Measurements from ENCODE around the gene INSM1. TPM values are rescaled to one million over a fixed set of nuclear protein-coding genes. Genes with fewer than 3 reads are reported as not detected.

The INSM1 gene
- total RNA-seq, 1 donor from 2014 or later: not detected

DNA sequence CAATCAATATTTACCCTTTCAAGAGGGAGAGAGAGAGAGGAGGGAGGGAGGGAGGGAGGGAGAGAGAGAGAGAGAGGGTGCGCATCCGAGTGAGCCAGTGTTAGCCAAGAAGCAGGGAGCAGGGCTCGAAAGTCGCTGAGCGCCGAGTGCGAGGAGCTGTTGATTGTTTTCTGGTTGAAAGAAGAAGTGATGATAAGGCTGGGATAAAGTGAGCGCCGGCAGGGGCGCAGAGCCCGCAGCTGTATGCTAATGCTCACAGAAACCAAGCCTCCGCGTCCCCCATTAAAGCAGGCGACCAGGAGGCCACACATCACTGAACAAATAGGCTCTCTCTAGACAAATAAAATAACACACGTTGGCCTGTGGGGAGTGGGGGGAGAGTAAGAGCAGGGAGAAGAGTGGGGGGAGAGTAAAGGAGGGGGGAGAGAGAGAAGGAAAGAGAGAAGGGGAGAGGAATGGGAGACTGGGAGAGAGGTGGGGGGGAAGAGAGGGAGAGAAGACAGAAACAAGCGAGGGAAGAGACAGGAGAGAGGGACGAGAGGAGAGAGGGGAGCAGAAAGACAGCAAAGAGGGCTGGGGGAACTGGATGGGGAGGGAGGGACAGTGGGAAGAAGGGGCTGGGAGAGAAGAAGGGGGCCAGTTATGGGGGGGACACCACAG is 5.0 kb upstream of the INSM1 start:
- no peaks in the 10 kb centered on the region for H3K9me3 ChIP-seq (replicated peaks)
- TF ChIP-seq, protein P1, sequence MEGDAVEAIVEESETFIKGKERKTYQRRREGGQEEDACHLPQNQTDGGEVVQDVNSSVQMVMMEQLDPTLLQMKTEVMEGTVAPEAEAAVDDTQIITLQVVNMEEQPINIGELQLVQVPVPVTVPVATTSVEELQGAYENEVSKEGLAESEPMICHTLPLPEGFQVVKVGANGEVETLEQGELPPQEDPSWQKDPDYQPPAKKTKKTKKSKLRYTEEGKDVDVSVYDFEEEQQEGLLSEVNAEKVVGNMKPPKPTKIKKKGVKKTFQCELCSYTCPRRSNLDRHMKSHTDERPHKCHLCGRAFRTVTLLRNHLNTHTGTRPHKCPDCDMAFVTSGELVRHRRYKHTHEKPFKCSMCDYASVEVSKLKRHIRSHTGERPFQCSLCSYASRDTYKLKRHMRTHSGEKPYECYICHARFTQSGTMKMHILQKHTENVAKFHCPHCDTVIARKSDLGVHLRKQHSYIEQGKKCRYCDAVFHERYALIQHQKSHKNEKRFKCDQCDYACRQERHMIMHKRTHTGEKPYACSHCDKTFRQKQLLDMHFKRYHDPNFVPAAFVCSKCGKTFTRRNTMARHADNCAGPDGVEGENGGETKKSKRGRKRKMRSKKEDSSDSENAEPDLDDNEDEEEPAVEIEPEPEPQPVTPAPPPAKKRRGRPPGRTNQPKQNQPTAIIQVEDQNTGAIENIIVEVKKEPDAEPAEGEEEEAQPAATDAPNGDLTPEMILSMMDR (IDR thresholded peaks at IDR 0.05; ENCODE audit: borderline replicate concordance): no peak
- H3K27me3 ChIP-seq (ENCODE audit: low read depth): peaks cover 83% of the 10 kb centered on the region
- H3K36me3 ChIP-seq: no peaks in the 10 kb centered on the region
- no peak for DNase-seq
- H3K4me1 ChIP-seq: peaks cover 39% of the 10 kb centered on the region
- no peak overlapping the region for H3K27ac ChIP-seq (replicated peaks)
- no peak overlapping the region for H3K4me3 ChIP-seq
- intact Hi-C loops (cut with micrococcal nuclease): loop anchor here (10.0 kb wide), 1 partner anchor 212 kb away; no protein-coding TSS in a partner anchor

DNA sequence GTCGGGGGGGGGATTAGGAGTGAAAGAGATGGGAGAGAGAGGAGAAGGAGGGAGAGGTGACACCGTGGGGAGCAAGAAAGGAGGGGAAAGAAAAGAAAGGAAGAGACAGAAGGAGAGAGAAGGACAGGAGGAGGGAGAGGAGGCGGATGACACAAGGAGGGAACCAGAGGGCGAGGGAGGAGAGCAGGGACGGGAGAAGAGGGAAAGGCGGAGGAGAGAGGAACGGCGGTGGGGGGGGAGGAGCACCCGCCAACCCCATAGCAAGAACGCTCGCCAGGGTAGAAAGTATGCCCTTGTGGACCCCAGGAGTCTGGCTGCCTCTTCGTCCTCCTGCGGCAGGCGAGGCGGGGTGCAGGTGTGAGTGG is 4.5 kb upstream of the INSM1 start:
- intact Hi-C loops (cut with micrococcal nuclease): loop anchor here (10.0 kb wide), 1 partner anchor 211 kb away; no protein-coding TSS in a partner anchor
- Histone ChIP-seq H3K4me1 (peaks cover 39% of the 10 kb centered on the region), H3K36me3 (no peaks in the 10 kb centered on the region), H3K27me3 (ENCODE audit: low read depth) (peaks cover 87% of the 10 kb centered on the region), H3K27ac (replicated peaks) (no peak overlapping the region), H3K4me3 (peak overlapping the region; percentile 22), H3K9me3 (replicated peaks) (no peaks in the 10 kb centered on the region)
- no peak for DNase-seq
- TF ChIP-seq, protein P1 (IDR thresholded peaks at IDR 0.05; ENCODE audit: borderline replicate concordance): no peak

DNA sequence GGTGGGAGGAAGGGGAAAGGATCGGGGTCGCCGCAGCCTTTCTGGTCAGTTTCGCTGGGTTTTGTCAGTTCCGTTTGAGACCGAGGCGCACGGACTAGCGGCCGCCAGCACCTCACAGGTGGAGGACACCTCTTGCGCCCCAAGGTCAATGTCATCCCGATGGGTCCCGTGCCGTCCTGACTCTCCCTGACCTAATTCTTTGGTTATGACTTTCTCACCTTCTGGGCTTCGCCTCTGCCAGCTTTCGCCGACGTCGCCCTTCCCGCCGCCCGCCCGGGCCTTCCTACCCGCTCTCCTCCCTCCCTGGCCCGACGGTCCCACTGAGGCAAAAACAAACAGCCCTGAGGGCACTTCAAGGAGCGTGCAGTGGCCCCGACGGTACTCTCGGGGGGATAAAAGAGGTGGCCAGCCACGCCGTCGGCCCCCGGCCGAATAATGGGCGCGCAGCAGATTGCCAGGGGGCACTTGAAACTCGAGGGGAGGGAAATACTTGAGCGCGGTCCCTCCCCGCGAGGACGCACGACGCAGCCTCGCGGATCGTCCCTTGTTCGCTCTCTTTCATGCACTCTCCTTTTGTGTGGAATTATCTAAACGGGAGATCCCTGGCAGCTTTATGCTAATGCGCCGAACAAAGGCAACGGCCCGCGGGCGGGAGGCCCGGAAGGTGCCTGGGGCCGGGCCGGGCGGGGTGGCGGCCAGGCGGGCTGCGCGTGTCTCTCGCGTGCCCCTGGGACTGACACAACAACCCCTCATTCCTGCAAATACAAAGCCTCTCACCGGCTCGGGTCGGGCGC is 3.9 kb upstream of the INSM1 start:
- Histone ChIP-seq H3K4me1 (peaks cover 42% of the 10 kb centered on the region), H3K9me3 (replicated peaks) (no peaks in the 10 kb centered on the region), H3K4me3 (peak overlapping the region; percentile 22), H3K36me3 (no peaks in the 10 kb centered on the region), H3K27ac (replicated peaks) (no peak overlapping the region), H3K27me3 (ENCODE audit: low read depth) (peaks cover 93% of the 10 kb centered on the region)
- no peak for DNase-seq
- TF ChIP-seq, protein P1 (IDR thresholded peaks at IDR 0.05; ENCODE audit: borderline replicate concordance): no peak
- intact Hi-C loops (cut with micrococcal nuclease): loop anchor here (10.0 kb wide), 1 partner anchor 211 kb away; no protein-coding TSS in a partner anchor

DNA sequence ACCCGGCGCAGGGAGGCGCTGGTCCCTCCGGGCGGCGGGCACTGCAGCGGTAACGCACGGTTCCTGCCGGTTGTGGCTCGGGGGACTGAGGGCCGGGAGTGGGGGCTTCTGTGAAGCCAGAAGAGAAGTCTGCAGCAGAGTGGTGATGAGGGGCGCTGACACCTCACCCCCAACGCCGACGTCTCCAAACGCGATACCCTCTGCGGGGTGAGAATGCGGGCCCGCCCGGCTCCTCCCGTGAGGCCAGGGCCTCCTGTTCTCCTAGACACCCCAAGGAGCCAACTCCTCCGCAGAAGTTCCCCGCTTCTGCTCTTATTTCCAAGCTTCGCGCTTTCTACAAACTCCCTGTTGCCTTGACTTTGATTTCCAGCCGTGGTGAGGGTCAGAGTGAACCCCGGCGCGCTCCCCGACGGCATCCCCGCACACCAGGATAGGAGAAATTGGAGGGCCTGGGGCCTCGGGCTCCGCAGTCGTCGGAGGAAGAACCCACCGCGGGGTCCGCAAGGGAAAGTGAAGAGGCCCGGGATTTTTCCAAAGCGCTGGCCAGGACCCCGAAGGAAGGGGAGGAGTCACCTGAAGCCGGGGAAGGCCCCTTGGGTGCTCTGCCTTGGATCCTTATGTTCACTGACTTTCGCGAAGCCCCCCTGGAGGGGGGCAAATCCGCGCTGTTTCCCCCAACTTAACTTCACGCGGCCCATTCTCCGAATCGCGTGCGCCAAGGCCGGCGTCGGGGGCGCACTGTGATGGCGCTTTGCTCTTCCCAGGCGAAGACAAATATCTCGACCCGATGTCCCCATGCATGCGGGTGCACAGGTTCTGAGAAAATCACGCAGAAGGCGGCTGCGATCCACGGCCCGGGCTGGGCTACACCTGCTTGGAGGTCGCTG is 3.1 kb upstream of the INSM1 start:
- intact Hi-C loops (cut with micrococcal nuclease): loop anchor here (10.0 kb wide), 1 partner anchor 210 kb away; no protein-coding TSS in a partner anchor
- no peaks in the 10 kb centered on the region for H3K9me3 ChIP-seq (replicated peaks)
- DNase-seq: no peak
- TF ChIP-seq, protein P1 (IDR thresholded peaks at IDR 0.05; ENCODE audit: borderline replicate concordance): no peak
- H3K36me3 ChIP-seq: no peaks in the 10 kb centered on the region
- no peak overlapping the region for H3K27ac ChIP-seq (replicated peaks)
- peaks cover 50% of the 10 kb centered on the region for H3K4me1 ChIP-seq
- H3K4me3 ChIP-seq: peak overlapping the region; percentile 22
- peaks cover 97% of the 10 kb centered on the region for H3K27me3 ChIP-seq (ENCODE audit: low read depth)
